Mesendoderm (in vitro differentiated cells): ENCODE measurements around the gene ACVR1.

Experiments used
- DNase-seq: peaks from one replicate; pipeline ENCODE4 v3.0.0; 2013
- H2AK5ac ChIP-seq: 2 replicates; pipeline ENCODE4 v1.6.1; 2013; ENCODE audit warnings: low read length, inconsistent platforms
- H2BK120ac ChIP-seq: 2 replicates; pipeline ENCODE4 v1.6.1; 2013; ENCODE audit warnings: low read depth, mild to moderate bottlenecking, low read length, moderate library complexity, mixed read lengths
- H2BK15ac ChIP-seq: replicated peaks from 2 replicates; pipeline ENCODE4 v1.6.1; 2013; ENCODE audit warnings: low read depth, mild to moderate bottlenecking, moderate library complexity
- H2BK5ac ChIP-seq: 2 replicates; pipeline ENCODE4 v1.6.1; 2013; ENCODE audit warnings: low read length, inconsistent platforms
- H3K18ac ChIP-seq: 2 replicates; pipeline ENCODE4 v1.6.1; 2013; ENCODE audit warnings: mild to moderate bottlenecking, low read length, mixed read lengths
- H3K23ac ChIP-seq: one replicate; pipeline ENCODE4 v1.6.1; 2013; ENCODE audit warnings: low read length
- H3K27ac ChIP-seq: 2 replicates; pipeline ENCODE4 v1.5.1; 2013; ENCODE audit warnings: low read depth, mild to moderate bottlenecking, inconsistent platforms, low read length, moderate library complexity
- H3K27me3 ChIP-seq: 2 replicates; pipeline ENCODE4 v1.6.1; 2013; ENCODE audit warnings: low read length, control low read depth, mild to moderate bottlenecking, inconsistent platforms; ENCODE audit not compliant: insufficient read depth, poor library complexity
- H3K36me3 ChIP-seq: 2 replicates; pipeline ENCODE4 v1.6.1; 2013; ENCODE audit warnings: low read length, inconsistent platforms; ENCODE audit not compliant: control insufficient read depth, insufficient read depth
- H3K4ac ChIP-seq: one replicate; pipeline ENCODE4 v1.6.1; 2013; ENCODE audit warnings: low read depth, mild to moderate bottlenecking, low read length, moderate library complexity
- H3K4me1 ChIP-seq: 2 replicates; pipeline ENCODE4 v1.6.1; 2013; ENCODE audit warnings: low read depth, low read length, inconsistent platforms; ENCODE audit not compliant: control insufficient read depth
- H3K4me2 ChIP-seq: 2 replicates; pipeline ENCODE4 v1.6.1; 2013; ENCODE audit warnings: low read length
- H3K4me3 ChIP-seq: 2 replicates; pipeline ENCODE4 v1.5.1; 2013; ENCODE audit warnings: mild to moderate bottlenecking, low read length
- H3K56ac ChIP-seq: one replicate; pipeline ENCODE4 v1.6.1; 2013; ENCODE audit warnings: low read length
- H3K79me1 ChIP-seq: 2 replicates; pipeline ENCODE4 v1.6.1; 2013; ENCODE audit warnings: low read length, inconsistent platforms
- H3K79me2 ChIP-seq: 2 replicates; pipeline ENCODE4 v1.6.1; 2013; ENCODE audit warnings: mild to moderate bottlenecking, low read length; ENCODE audit not compliant: control insufficient read depth, insufficient read depth
- H3K9ac ChIP-seq: 2 replicates; pipeline ENCODE4 v1.6.1; 2013; ENCODE audit warnings: low read length, inconsistent platforms
- H4K5ac ChIP-seq: one replicate; pipeline ENCODE4 v1.6.1; 2013; ENCODE audit warnings: low read length
- H4K8ac ChIP-seq: one replicate; pipeline ENCODE4 v1.6.1; 2013; ENCODE audit warnings: low read depth, mild to moderate bottlenecking, control low read depth, low read length, moderate library complexity
- WGBS: extraction: QIAGEN DNeasy Blood & Tissue Kit; methylation state at CpG from one replicate; pipeline ENCODE4 v1.1.7; 2013; ENCODE audit warnings: low lambda C conversion rate, missing lambda C conversion rate; ENCODE audit not compliant: insufficient coverage; ENCODE audit errors: extremely low coverage; 5-methylcytosine and 5-hydroxymethylcytosine counted together

ACVR1 gene

GRCh38 chr2:157877761-157878400 lies 1.8 kb upstream of the ACVR1 start:
- H3K4me3 ChIP-seq, result no peak overlapping the region
- H3K27ac ChIP-seq, result no peak overlapping the region
- no peak overlapping the region for H2BK5ac ChIP-seq
- WGBS, result no CpG with 5 or more reads among the region's 3 CpGs
- H3K23ac ChIP-seq, result no peak overlapping the region
- H2BK120ac ChIP-seq, result no peak overlapping the region
- no peak overlapping the region for H4K5ac ChIP-seq
- H3K4ac ChIP-seq, result no peak overlapping the region
- H3K56ac ChIP-seq, result no peak overlapping the region
- H2AK5ac ChIP-seq, result no peak overlapping the region
- H3K9ac ChIP-seq, result no peak overlapping the region
- peaks cover 15% of the 10 kb centered on the region for H3K79me2 ChIP-seq
- peaks cover 7% of the 10 kb centered on the region for H3K79me1 ChIP-seq
- H2BK15ac ChIP-seq, result peak overlapping the region; percentile 86
- no peak overlapping the region for H3K18ac ChIP-seq
- no peaks in the 10 kb centered on the region for H3K27me3 ChIP-seq
- H3K4me2 ChIP-seq, result no peak overlapping the region
- no peak overlapping the region for H4K8ac ChIP-seq
- H3K4me1 ChIP-seq, result peaks cover 13% of the 10 kb centered on the region
- DNase-seq, result no peak
- no peaks in the 10 kb centered on the region for H3K36me3 ChIP-seq

DNA sequence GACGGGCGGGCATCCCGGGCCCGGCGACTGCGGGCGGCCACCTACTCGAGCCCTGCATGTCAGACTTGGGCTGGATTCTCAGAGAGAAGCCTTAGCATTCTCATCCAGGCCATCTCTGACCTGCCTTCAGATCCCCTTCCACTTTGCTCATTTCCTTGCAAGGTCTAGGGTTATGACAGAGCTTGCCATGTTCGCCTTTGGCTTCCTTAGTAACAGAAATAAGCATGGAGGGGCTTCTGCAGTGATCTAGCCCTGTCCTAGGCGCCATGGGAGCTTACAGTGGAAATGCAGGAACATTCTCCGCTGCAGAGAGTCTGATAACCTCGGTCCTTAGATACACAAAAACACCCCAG lies 632 bp upstream of the ACVR1 start:
- Histone ChIP-seq H3K18ac (peak overlapping the region; percentile 89), H2BK120ac (peak overlapping the region; percentile 76)
- no peak for DNase-seq

DNA sequence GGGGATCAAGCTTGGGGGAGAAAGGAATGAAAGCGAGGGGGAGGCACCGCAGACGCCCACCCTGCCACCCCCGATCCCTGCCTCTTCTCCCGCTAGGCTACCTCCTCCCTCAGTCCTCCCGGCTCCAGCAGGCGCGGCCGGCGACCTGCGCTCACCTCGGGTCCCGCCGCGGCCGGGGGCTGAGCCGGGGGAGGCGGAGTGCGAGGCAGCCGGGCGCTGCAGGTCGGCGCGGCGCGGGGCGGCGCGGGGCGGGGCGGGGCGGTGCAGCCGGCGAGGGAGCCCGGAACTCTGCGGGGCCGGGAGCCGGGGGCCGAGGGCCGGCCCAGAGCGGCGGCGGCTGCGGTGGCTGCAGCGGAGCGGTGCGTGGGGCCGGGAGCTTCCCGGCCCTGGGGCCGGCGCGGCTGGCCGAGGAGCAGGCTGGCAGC lies 477 bp downstream of the ACVR1 start:
- peak overlapping the region; percentile 93 for H4K8ac ChIP-seq
- H3K56ac ChIP-seq, result peak overlapping the region; percentile 95
- H3K79me1 ChIP-seq, result peaks cover 15% of the 10 kb centered on the region
- peak overlapping the region; percentile 85 for H3K4me3 ChIP-seq
- no peak overlapping the region for H2AK5ac ChIP-seq
- H3K27ac ChIP-seq, result peak overlapping the region; percentile 95
- H3K4ac ChIP-seq, result peak overlapping the region; percentile 98
- peak; percentile 55 for DNase-seq
- no peak overlapping the region for H4K5ac ChIP-seq
- H3K4me1 ChIP-seq, result peaks cover 15% of the 10 kb centered on the region
- peak overlapping the region; percentile 38 for H2BK15ac ChIP-seq
- no peak overlapping the region for H3K23ac ChIP-seq
- H3K36me3 ChIP-seq, result no peaks in the 10 kb centered on the region
- H3K9ac ChIP-seq, result peak overlapping the region; percentile 92
- H3K79me2 ChIP-seq, result peaks cover 29% of the 10 kb centered on the region
- H2BK120ac ChIP-seq, result peak overlapping the region; percentile 97
- no peaks in the 10 kb centered on the region for H3K27me3 ChIP-seq
- peak overlapping the region; percentile 54 for H3K4me2 ChIP-seq
- H2BK5ac ChIP-seq, result peak overlapping the region; percentile 52
- H3K18ac ChIP-seq, result peak overlapping the region; percentile 95
- whole genome bisulfite sequencing, result no CpG with 5 or more reads among the region's 53 CpGs

More for the DNA sequence above, 632 bp upstream of the ACVR1 start:
- peak overlapping the region; percentile 93 for H3K27ac ChIP-seq
- no peak overlapping the region for H4K5ac ChIP-seq
- no peak overlapping the region for H2BK15ac ChIP-seq
- H3K27me3 ChIP-seq, result no peaks in the 10 kb centered on the region
- H3K9ac ChIP-seq, result peak overlapping the region; percentile 61
- no peak overlapping the region for H2BK5ac ChIP-seq
- H2AK5ac ChIP-seq, result no peak overlapping the region
- no CpG with 5 or more reads among the region's 12 CpGs for whole genome bisulfite sequencing
- peak overlapping the region; percentile 63 for H3K4me2 ChIP-seq
- H3K4ac ChIP-seq, result peak overlapping the region; percentile 88
- peaks cover 9% of the 10 kb centered on the region for H3K79me1 ChIP-seq
- H3K56ac ChIP-seq, result peak overlapping the region; percentile 51
- no peak overlapping the region for H4K8ac ChIP-seq
- H3K36me3 ChIP-seq, result no peaks in the 10 kb centered on the region
- no peak overlapping the region for H3K23ac ChIP-seq
- peaks cover 15% of the 10 kb centered on the region for H3K4me1 ChIP-seq
- peaks cover 21% of the 10 kb centered on the region for H3K79me2 ChIP-seq
- peak overlapping the region; percentile 39 for H3K4me3 ChIP-seq

GRCh38 chr2:157874997-157875640 lies 1.0 kb downstream of the ACVR1 start:
- peaks cover 18% of the 10 kb centered on the region for H3K79me1 ChIP-seq
- H3K18ac ChIP-seq, result peak overlapping the region; percentile 95
- peak overlapping the region; percentile 98 for H3K4ac ChIP-seq
- no peak overlapping the region for H4K8ac ChIP-seq
- peak; percentile 64 for DNase-seq
- peak overlapping the region; percentile 97 for H2BK120ac ChIP-seq
- H2BK15ac ChIP-seq, result peak overlapping the region; percentile 38
- H3K4me3 ChIP-seq, result peak overlapping the region; percentile 85
- H4K5ac ChIP-seq, result no peak overlapping the region
- no peak overlapping the region for H2AK5ac ChIP-seq
- H2BK5ac ChIP-seq, result no peak overlapping the region
- H3K36me3 ChIP-seq, result no peaks in the 10 kb centered on the region
- peaks cover 15% of the 10 kb centered on the region for H3K4me1 ChIP-seq
- peak overlapping the region; percentile 95 for H3K27ac ChIP-seq
- peak overlapping the region; percentile 95 for H3K56ac ChIP-seq
- H3K27me3 ChIP-seq, result no peaks in the 10 kb centered on the region
- H3K23ac ChIP-seq, result no peak overlapping the region
- peak overlapping the region; percentile 92 for H3K9ac ChIP-seq
- peaks cover 33% of the 10 kb centered on the region for H3K79me2 ChIP-seq
- WGBS, result no CpG with 5 or more reads among the region's 21 CpGs
- peak overlapping the region; percentile 86 for H3K4me2 ChIP-seq

DNA sequence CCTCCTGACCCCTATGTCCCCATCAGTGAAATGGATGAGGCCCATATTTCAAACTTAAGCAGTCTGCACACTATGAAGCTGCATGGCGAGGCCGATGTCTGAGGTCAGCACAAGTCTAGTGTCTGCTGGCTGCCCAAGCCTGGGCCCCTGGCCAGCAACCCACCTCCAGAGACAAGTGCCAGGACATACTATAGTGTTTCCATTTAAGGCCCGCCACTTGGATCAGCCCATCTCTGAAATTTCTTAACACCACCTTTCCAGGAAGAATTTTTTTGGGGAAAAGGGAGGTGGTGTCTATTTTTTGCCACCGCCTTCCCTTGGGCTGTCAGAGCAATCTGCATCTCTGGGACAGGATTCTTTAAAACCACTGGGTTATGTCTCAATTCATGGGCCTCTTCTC lies 1.8 kb downstream of the ACVR1 start:
- Histone ChIP-seq H3K79me1 (peaks cover 20% of the 10 kb centered on the region), H4K5ac (no peak overlapping the region), H3K36me3 (no peaks in the 10 kb centered on the region), H3K4ac (no peak overlapping the region), H3K27ac (no peak overlapping the region), H3K79me2 (peaks cover 37% of the 10 kb centered on the region), H3K4me2 (no peak overlapping the region), H2BK15ac (no peak overlapping the region), H3K18ac (no peak overlapping the region), H4K8ac (no peak overlapping the region), H2AK5ac (no peak overlapping the region), H3K4me3 (no peak overlapping the region), H2BK120ac (no peak overlapping the region), H2BK5ac (no peak overlapping the region), H3K56ac (peak overlapping the region; percentile 95), H3K27me3 (no peaks in the 10 kb centered on the region), H3K23ac (no peak overlapping the region), H3K4me1 (peaks cover 15% of the 10 kb centered on the region), H3K9ac (peak overlapping the region; percentile 92)
- WGBS, result no CpG with 5 or more reads among the region's 4 CpGs
- no peak for DNase-seq
